GM10847 (cell line): ENCODE data around the gene URAD.

Experiments used
- POLR2A ChIP-seq: IDR thresholded peaks from 2 replicates; pipeline ENCODE4 v1.6.1; 2011; ENCODE audit not compliant: insufficient read length; ENCODE audit errors: extremely low read depth

The URAD gene, protein sequence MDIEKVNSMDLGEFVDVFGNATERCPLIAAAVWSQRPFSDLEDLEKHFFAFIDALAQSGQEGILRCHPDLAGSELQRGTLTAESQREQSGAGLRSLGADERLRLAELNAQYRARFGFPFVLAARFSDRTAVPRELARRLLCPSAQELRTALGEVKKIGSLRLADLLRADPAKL

GRCh38 chr13:27988520-27988919 is at the start of gene URAD:
Gene URAD, minus strand, starts transcription at chr13:27988693. Its CDS starts 56 bp downstream, at chr13:27988637.
- no peak for TF ChIP-seq POLR2A

DNA sequence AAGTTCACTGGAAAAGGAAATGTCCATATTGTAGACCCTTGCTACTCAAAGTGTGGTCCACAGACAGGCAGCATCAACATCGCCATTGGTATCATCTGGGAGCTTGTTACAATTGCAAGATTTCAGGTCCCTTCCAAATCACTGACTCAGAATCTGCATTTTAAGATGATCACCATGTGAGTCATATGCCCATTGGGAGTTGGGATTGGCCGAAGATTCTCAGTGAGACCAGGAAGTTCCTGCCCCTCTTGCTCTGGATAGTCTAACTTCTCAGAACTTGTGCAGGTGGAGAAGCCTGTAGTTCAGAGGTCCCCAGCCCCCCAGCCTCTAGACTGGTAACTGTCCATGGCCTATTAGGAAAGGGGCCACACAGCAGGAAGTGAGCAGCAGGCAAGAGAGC is 48.9 kb upstream of the URAD start:
- TF ChIP-seq POLR2A = no peak

- TF ChIP-seq POLR2A = no peak
These were observed 46.8 kb upstream of the URAD start for GRCh38 chr13:28035146-28035782.

GRCh38 chr13:28033894-28034655 is 45.6 kb upstream of the URAD start:
- TF ChIP-seq POLR2A = no peak

- TF ChIP-seq POLR2A = no peak
These were observed 43.4 kb upstream of the URAD start for GRCh38 chr13:28031896-28032288.

- TF ChIP-seq POLR2A = no peak
These were observed 42.9 kb upstream of the URAD start for GRCh38 chr13:28031220-28031895.

DNA sequence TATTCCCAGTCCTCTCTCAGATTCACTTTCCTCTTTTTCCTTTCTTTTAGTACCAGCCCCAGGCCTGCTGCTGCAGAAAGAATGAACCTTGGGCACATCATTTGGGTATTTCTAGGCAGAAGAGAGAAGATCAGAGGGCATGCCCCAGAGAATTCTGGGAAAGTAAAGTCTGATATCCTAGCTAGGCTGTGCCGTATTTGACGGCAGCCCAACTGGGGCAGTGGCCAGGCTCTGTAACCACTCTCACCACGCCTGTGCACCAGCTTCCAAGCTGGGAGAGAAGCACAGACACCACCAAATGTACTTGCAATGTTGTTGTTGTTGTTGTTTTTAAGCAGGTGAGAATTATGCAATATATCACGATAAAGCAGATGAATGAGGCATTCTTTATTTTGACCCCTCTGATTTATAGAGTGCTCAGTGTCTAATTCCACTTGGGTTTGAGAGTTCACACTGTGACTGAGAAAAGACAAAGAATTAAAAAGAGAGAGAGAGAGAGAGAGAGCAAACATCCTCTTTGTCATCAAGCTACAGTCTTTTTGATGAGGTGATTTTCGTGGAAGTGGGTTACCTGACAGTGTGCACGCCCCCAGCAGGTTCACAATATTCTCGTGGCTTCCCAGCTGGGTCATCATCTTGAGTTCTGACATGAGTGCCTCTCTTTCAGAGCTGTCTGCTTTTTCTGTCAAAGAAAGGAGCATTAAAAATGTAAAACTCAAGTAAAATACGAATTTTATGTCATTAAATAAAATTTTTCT is 39.3 kb upstream of the URAD start:
- TF ChIP-seq POLR2A = no peak

DNA sequence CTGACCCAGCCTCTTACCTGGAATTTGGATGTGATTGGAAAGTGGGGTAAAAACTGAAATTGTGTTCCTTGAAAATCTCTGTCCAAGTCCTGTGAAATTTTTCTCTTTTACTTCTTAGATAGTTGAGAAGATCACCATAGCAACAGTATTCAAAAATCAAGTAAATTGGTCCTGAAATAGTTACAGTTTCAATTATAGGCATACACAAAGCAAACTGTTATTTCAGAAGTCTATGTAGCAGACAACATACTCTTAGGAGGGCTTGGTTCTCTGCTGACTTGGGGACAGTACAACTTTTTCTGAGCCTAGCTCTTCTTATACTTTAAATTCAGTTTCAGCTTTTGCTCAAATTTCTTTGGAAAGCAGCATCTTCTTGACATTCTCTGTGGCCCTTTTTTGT is 38.6 kb upstream of the URAD start:
- no peak for TF ChIP-seq POLR2A

GRCh38 chr13:28026508-28026907 is 38.0 kb upstream of the URAD start:
- TF ChIP-seq POLR2A = no peak

- no peak for TF ChIP-seq POLR2A
These were observed 34.5 kb upstream of the URAD start for GRCh38 chr13:28022848-28023518.

DNA sequence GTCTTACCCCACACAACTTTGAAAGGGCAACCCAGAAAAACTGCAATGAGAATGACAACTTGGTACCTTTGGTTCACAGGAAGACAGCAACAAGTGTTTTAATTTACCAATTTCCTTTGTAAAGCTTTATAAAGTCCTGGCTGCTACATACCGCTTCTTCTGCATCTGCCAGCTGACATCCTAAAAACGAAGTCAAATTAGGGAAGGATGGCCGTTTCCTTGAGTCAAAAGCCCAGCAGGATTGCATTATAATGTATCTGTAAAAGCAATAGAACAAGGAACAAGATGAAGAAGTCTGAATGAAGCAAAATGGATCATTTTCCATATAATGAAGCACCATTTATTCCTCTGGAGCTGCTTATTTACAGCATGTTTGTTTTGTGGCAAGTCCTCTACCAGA is 25.8 kb upstream of the URAD start:
- TF ChIP-seq POLR2A = no peak

DNA sequence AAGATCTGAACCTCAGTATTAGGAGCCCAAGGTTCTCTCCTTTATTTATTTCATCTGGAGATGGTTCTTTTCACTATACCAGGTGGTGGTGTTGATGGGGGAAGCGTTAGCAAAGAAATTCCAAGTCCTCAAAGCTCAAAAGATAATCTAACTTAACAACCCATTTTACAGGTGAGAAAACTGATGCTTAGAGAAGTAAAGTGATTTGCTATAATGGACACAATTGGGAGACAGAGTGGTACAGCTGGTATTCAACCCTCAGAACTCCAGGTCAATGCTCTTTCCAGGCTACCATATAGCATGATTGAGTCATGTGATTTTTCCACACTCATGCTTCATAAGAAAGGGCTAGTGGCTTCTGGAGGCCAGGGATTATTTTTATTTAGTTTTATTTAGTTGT is 25.0 kb upstream of the URAD start:
- no peak for TF ChIP-seq POLR2A

DNA sequence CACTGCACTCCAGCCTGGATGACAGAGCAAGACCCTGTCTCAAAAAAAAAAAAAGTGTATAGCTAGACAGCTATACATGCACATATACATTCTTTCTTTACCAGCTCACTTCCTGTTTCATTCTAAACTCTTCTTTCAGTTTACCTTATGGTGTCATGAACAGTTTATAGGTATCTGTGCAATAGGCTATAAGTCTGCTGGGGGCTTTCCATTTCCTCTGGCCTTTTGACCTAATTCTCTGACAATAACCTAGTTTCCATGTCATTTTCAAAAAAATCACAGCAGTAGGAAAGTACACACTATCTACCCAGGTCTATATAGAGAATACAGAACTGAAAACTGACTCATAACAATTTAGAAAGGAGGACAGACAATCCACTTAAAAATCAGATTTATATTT is 24.4 kb upstream of the URAD start:
- TF ChIP-seq POLR2A = no peak

GRCh38 chr13:28012383-28012782 is 23.9 kb upstream of the URAD start:
- no peak for TF ChIP-seq POLR2A

DNA sequence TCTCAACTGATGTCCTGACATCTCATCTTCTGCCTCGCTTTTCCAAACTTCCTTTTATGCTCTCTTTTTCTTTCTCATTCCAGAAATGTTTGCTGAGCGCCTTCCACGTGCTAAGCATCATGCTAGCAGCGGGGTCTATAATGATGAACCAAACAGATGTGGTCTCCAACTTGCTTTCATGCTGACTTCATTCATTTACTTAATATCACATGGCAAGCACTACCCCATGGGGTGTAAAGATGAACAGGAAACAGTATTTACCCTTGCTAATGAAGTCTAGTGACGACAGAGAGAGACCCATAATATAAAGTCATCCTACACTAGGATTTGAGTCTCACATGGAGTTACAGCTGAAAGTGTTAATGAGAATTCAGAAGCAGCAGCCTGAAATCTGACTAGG is 21.6 kb upstream of the URAD start:
- TF ChIP-seq POLR2A = no peak
